WERI-Rb-1 (cell line): Measurements from ENCODE around the gene COPZ1.

Experiments
- DNase-seq: peaks from one replicate; pipeline ENCODE4 v3.0.0-alpha.2; 2020
- H3K27ac ChIP-seq: fragments of 250-450 bp; sonication (Bioruptor Pico); 2 replicates; pipeline ENCODE4 v1.5.1; 2020; ENCODE audit warnings: mild to moderate bottlenecking, moderate library complexity
- H3K27me3 ChIP-seq: fragments of 250-450 bp; sonication (Bioruptor Pico); 2 replicates; pipeline ENCODE4 v1.5.1; 2021; ENCODE audit warnings: mild to moderate bottlenecking, low read depth, moderate library complexity; ENCODE audit not compliant: insufficient read depth, severe bottlenecking
- H3K36me3 ChIP-seq: fragments of 250-450 bp; sonication (Bioruptor Pico); 2 replicates; pipeline ENCODE4 v1.5.1; 2020; ENCODE audit warnings: mild to moderate bottlenecking, moderate library complexity
- H3K4me3 ChIP-seq: 2 replicates; pipeline ENCODE4 v1.5.1; 2011; ENCODE audit warnings: low read depth, mild to moderate bottlenecking, control low read depth, low read length
- H3K9me3 ChIP-seq: fragments of 250-450 bp; sonication (Bioruptor Pico); 2 replicates; pipeline ENCODE4 v1.5.1; 2021; ENCODE audit warnings: mild to moderate bottlenecking, moderate library complexity; ENCODE audit not compliant: severe bottlenecking
- TF ChIP-seq, protein P1 (sequence below): IDR thresholded peaks from 2 replicates; pipeline ENCODE4 v1.5.1; 2011; ENCODE audit warnings: low read depth, mild to moderate bottlenecking, control low read depth, inconsistent platforms, low read length

The COPZ1 gene

DNA sequence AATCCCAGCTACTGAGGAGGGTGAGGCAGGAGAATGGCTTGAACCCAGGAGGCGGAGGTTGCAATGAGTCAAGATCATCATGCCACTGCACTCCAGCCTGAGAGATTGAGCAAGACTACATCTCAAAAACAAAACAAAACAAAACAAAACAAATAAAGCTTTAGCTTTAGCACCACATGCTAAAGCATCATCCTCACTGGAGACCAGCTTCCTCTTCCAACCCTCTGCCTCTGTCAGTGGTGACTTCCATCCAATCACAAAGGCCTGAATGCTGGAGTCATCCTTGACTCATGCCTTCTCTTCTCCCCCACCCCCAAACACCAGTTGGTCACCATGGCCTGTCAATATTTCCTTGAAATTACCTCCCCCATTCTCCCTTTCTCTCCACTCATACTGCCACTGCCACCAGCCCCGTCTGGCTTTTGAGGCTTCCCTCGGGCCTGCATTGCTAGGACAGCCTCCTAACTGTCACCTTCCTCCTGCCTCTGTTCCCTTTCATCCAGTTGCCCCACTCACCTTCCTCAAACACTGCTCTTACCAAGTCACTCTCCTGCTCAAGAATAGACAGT, 58.2 kb downstream of the COPZ1 start:
- Histone ChIP-seq H3K27ac (peak overlapping the region; percentile 99), H3K36me3 (peaks cover 80% of the 10 kb centered on the region)

DNA sequence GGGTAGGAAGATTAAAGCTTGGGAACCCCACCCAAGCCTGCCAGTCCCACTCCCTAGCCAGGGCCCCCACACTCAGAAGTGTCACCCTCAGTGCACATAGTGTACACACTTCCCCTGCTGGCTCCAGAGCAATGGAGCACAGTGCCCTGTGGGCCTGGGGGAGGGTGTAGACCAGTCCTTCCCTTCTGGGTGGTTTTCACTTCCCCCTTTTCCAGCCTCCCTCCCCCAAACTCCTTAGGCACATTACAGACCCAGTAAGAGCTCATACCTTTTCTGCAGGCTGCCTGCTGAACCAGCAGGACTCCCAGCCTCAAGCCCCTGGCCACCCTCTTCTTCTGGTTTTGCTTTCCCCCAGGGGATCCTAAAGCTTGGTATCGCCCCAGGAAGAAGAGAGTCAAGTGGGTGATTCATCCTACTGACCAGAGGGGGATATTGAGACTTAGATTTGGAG, 59.7 kb downstream of the COPZ1 start, which contains the start of gene ZNF385A:
ZNF385A (minus strand) TSS at position 143 of the 451 bp plus-strand sequence. CDS start 219 bp downstream, outside the sequence.
- Histone ChIP-seq H3K27ac (peak within 1 kb of the TSS; percentile 99), H3K4me3 (peak within 1 kb of the TSS; percentile 75), H3K36me3 (peaks cover 69% of the 10 kb centered on the region), H3K27me3 (no peaks in the 10 kb centered on the region), H3K9me3 (no peaks in the 10 kb centered on the region)
- peak; percentile 24 for DNase-seq
- TF ChIP-seq, protein P1, sequence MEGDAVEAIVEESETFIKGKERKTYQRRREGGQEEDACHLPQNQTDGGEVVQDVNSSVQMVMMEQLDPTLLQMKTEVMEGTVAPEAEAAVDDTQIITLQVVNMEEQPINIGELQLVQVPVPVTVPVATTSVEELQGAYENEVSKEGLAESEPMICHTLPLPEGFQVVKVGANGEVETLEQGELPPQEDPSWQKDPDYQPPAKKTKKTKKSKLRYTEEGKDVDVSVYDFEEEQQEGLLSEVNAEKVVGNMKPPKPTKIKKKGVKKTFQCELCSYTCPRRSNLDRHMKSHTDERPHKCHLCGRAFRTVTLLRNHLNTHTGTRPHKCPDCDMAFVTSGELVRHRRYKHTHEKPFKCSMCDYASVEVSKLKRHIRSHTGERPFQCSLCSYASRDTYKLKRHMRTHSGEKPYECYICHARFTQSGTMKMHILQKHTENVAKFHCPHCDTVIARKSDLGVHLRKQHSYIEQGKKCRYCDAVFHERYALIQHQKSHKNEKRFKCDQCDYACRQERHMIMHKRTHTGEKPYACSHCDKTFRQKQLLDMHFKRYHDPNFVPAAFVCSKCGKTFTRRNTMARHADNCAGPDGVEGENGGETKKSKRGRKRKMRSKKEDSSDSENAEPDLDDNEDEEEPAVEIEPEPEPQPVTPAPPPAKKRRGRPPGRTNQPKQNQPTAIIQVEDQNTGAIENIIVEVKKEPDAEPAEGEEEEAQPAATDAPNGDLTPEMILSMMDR, result no peak

More for the DNA sequence above, 58.2 kb downstream of the COPZ1 start:
- DNase-seq, result no peak
- Histone ChIP-seq H3K9me3 (no peaks in the 10 kb centered on the region), H3K4me3 (no peak overlapping the region), H3K27me3 (no peaks in the 10 kb centered on the region)
- TF ChIP-seq, protein P1, result no peak

DNA sequence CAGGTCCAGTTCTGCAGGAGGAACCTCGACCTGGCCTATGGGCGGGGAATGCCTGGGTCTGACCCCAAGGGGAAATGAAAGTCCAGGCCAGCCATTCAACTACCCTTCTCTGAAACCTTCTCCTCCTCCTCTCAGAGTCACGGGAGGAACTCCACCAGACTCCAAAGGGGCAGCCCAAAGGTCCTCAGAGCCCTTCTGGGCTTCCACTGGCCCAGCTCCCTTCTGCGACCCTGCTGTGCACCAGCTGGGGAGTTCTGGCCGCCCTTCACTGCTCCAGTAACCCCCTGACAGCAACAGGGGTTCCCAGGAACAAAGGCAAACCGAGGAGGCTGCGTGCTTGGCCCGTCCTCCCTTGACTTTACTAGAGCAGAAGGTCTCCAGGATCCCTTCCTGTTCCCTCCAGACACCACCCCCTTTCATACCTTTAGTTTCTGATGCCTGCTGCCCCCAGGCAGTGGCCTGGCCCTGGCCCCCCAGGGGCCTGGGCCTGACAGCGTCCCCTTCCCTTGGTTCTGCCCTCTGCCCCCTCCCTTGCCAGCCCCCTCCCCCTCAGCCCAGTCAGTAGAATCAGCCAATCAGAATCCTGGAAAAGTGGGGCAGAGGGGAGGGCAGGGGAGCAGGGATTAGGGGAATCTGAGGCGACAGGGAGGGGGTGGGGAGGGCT, 60.5 kb downstream of the COPZ1 start:
- TF ChIP-seq, protein P1, result no peak
- Histone ChIP-seq H3K9me3 (no peaks in the 10 kb centered on the region), H3K36me3 (peaks cover 65% of the 10 kb centered on the region), H3K27me3 (no peaks in the 10 kb centered on the region), H3K4me3 (peak overlapping the region; percentile 75), H3K27ac (peak overlapping the region; percentile 99)
- peak; percentile 92 for DNase-seq

GRCh38 chr12:54386403-54387113, 61.6 kb downstream of the COPZ1 start:
- Histone ChIP-seq H3K27ac (peak overlapping the region; percentile 99), H3K4me3 (no peak overlapping the region), H3K27me3 (no peaks in the 10 kb centered on the region), H3K36me3 (peaks cover 56% of the 10 kb centered on the region), H3K9me3 (no peaks in the 10 kb centered on the region)
- TF ChIP-seq, protein P1, result no peak
- DNase-seq, result no peak

DNA sequence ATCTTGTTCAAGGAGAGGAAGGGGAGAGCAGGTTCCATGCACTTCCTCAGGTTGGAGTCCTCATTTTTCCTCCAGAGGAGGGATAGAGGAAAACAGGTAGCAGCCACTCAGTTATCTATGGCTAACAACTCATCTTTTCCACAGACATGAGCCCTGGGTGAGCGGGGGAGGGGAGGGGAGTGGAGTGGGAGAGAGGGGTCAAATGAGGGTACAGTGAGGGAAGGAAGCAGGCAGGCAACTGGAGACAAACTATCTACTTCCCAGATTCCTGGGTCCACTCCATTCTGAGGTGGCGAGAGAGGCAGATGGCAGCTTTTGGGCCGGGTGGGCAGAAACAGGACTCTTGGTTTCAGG, 62.2 kb downstream of the COPZ1 start:
- TF ChIP-seq, protein P1, result no peak
- Histone ChIP-seq H3K9me3 (no peaks in the 10 kb centered on the region), H3K4me3 (no peak overlapping the region), H3K36me3 (peaks cover 50% of the 10 kb centered on the region), H3K27me3 (no peaks in the 10 kb centered on the region), H3K27ac (peak overlapping the region; percentile 99)
- DNase-seq, result peak; percentile 35
